ENCODE results near the gene CFAP53. TPM values are rescaled to one million over a fixed set of nuclear protein-coding genes. Genes with fewer than 3 reads are reported as not detected.
A peak's percentile ranks its signal among the peaks of the same experiment; 100 is the strongest.

Gene CFAP53
- polyA plus RNA-seq, 1 donor from 2014 or later: 0.64 TPM

DNA sequence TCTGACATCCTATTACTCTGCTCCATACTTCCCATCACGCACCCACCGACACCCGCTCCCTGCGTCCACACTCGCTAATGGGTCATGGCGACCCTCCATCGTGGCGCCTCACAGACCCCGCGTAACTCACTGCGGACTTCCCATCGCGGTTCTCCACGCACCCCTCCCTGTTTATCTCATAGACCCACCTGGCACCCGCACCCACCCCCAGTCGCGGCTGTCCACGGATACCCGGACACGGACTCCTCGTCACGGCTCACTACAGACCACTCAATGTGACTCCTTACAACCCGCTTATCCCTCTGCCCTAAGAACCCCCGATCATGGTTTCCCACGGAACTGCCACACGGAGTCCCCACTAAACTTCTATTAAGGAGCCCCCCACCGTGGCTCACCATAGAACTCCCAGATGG is 20.7 kb upstream of the CFAP53 start:
- Histone ChIP-seq H3K9me3 (ENCODE audit: low read length) (no peaks in the 10 kb centered on the region), H3K9ac (ENCODE audit: low read length) (peak overlapping the region; percentile 73), H3K36me3 (ENCODE audit: insufficient read depth, low read length) (no peaks in the 10 kb centered on the region), H3K79me2 (replicated peaks; ENCODE audit: insufficient read depth, low read length) (no peaks in the 10 kb centered on the region), H2AFZ (ENCODE audit: low read depth, low read length) (peak overlapping the region; percentile 51), H3K9me2 (ENCODE audit: insufficient read depth, low read length) (peaks cover 4% of the 10 kb centered on the region), H4K20me1 (ENCODE audit: insufficient read depth) (no peaks in the 10 kb centered on the region), H3K4me3 (ENCODE audit: low read length) (peak overlapping the region; percentile 91), H3K4me2 (ENCODE audit: low read length) (peak overlapping the region; percentile 62), H3K27me3 (ENCODE audit: insufficient read depth, low read depth, low read length) (no peaks in the 10 kb centered on the region), H3K27ac (ENCODE audit: low read length) (peak overlapping the region; percentile 57), H3F3A (ENCODE audit: insufficient read depth, low read length, poor library complexity, severe bottlenecking) (no peaks in the 10 kb centered on the region)
- TF ChIP-seq MXI1 (conservative IDR thresholded peaks at IDR 0.05; ENCODE audit: poor library complexity, severe bottlenecking): no peak
- TF ChIP-seq, protein P1, sequence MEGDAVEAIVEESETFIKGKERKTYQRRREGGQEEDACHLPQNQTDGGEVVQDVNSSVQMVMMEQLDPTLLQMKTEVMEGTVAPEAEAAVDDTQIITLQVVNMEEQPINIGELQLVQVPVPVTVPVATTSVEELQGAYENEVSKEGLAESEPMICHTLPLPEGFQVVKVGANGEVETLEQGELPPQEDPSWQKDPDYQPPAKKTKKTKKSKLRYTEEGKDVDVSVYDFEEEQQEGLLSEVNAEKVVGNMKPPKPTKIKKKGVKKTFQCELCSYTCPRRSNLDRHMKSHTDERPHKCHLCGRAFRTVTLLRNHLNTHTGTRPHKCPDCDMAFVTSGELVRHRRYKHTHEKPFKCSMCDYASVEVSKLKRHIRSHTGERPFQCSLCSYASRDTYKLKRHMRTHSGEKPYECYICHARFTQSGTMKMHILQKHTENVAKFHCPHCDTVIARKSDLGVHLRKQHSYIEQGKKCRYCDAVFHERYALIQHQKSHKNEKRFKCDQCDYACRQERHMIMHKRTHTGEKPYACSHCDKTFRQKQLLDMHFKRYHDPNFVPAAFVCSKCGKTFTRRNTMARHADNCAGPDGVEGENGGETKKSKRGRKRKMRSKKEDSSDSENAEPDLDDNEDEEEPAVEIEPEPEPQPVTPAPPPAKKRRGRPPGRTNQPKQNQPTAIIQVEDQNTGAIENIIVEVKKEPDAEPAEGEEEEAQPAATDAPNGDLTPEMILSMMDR (IDR thresholded peaks at IDR 0.05; ENCODE audit: poor library complexity, severe bottlenecking): no peak
- no peak for TF ChIP-seq POLR2AphosphoS5 (IDR thresholded peaks at IDR 0.05)
- no peak for TF ChIP-seq SMC3 (conservative IDR thresholded peaks at IDR 0.05; ENCODE audit: poor library complexity)
- no peak for TF ChIP-seq EP300 (conservative IDR thresholded peaks at IDR 0.05; ENCODE audit: poor library complexity, severe bottlenecking)
- TF ChIP-seq, protein P2, sequence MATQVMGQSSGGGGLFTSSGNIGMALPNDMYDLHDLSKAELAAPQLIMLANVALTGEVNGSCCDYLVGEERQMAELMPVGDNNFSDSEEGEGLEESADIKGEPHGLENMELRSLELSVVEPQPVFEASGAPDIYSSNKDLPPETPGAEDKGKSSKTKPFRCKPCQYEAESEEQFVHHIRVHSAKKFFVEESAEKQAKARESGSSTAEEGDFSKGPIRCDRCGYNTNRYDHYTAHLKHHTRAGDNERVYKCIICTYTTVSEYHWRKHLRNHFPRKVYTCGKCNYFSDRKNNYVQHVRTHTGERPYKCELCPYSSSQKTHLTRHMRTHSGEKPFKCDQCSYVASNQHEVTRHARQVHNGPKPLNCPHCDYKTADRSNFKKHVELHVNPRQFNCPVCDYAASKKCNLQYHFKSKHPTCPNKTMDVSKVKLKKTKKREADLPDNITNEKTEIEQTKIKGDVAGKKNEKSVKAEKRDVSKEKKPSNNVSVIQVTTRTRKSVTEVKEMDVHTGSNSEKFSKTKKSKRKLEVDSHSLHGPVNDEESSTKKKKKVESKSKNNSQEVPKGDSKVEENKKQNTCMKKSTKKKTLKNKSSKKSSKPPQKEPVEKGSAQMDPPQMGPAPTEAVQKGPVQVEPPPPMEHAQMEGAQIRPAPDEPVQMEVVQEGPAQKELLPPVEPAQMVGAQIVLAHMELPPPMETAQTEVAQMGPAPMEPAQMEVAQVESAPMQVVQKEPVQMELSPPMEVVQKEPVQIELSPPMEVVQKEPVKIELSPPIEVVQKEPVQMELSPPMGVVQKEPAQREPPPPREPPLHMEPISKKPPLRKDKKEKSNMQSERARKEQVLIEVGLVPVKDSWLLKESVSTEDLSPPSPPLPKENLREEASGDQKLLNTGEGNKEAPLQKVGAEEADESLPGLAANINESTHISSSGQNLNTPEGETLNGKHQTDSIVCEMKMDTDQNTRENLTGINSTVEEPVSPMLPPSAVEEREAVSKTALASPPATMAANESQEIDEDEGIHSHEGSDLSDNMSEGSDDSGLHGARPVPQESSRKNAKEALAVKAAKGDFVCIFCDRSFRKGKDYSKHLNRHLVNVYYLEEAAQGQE (IDR thresholded peaks at IDR 0.05; ENCODE audit: borderline replicate concordance): no peak
- TF ChIP-seq RAD21 (conservative IDR thresholded peaks at IDR 0.05): no peak
- TF ChIP-seq TAF1 (IDR thresholded peaks at IDR 0.05; ENCODE audit: low read depth): no peak
- no peak for TF ChIP-seq EZH2 (IDR thresholded peaks at IDR 0.05; ENCODE audit: borderline replicate concordance, insufficient read depth, low read length, poor library complexity, severe bottlenecking)

DNA sequence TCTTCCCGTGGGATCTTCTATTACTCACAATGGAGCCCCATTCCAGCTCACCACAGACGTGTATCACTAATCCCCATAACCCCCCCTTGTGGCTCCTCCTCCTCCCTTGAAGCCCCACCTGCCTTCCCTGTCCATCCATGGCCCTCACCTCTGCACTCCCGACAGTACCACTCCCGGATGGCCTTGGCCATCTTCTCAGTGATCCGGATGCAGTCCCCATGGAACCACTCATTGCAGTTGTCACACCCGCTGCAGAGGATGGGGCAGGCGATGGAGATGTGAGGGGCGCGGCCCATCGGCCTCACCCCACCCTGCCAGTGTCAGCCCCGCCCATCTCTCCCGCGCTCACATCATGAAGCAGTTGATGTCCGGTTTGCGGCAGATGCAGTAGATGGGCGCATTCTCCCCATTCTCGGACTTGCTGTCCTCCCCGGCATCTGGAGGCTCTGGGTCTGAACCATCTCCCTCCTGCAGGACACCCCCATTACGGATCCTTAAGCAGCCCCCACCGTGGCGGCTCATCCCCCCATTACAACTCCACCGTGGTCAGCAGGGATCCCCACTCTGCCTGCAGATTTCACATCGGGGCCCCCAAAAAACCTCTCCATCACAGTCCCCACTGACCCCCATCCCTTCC is 20.2 kb upstream of the CFAP53 start:
- Histone ChIP-seq H2AFZ (ENCODE audit: low read depth, low read length) (no peak overlapping the region), H3K79me2 (replicated peaks; ENCODE audit: insufficient read depth, low read length) (no peaks in the 10 kb centered on the region), H4K20me1 (ENCODE audit: insufficient read depth) (no peaks in the 10 kb centered on the region), H3K4me3 (ENCODE audit: low read length) (peak overlapping the region; percentile 91), H3K36me3 (ENCODE audit: insufficient read depth, low read length) (no peaks in the 10 kb centered on the region), H3K9me2 (ENCODE audit: insufficient read depth, low read length) (peaks cover 4% of the 10 kb centered on the region), H3F3A (ENCODE audit: insufficient read depth, low read length, poor library complexity, severe bottlenecking) (no peaks in the 10 kb centered on the region), H3K9me3 (ENCODE audit: low read length) (no peaks in the 10 kb centered on the region), H3K27me3 (ENCODE audit: insufficient read depth, low read depth, low read length) (no peaks in the 10 kb centered on the region), H3K27ac (ENCODE audit: low read length) (no peak overlapping the region), H3K9ac (ENCODE audit: low read length) (peak overlapping the region; percentile 73), H3K4me2 (ENCODE audit: low read length) (peak overlapping the region; percentile 62)
- TF ChIP-seq, protein P2 (IDR thresholded peaks at IDR 0.05; ENCODE audit: borderline replicate concordance): no peak
- TF ChIP-seq RAD21 (conservative IDR thresholded peaks at IDR 0.05) (no peak), TAF1 (IDR thresholded peaks at IDR 0.05; ENCODE audit: low read depth) (no peak), EZH2 (IDR thresholded peaks at IDR 0.05; ENCODE audit: borderline replicate concordance, insufficient read depth, low read length, poor library complexity, severe bottlenecking) (no peak), MXI1 (conservative IDR thresholded peaks at IDR 0.05; ENCODE audit: poor library complexity, severe bottlenecking) (no peak), POLR2AphosphoS5 (IDR thresholded peaks at IDR 0.05) (no peak), EP300 (conservative IDR thresholded peaks at IDR 0.05; ENCODE audit: poor library complexity, severe bottlenecking) (no peak), SMC3 (conservative IDR thresholded peaks at IDR 0.05; ENCODE audit: poor library complexity) (no peak)
- TF ChIP-seq, protein P1 (IDR thresholded peaks at IDR 0.05; ENCODE audit: poor library complexity, severe bottlenecking): no peak
